Liver (tissue), 9 donors: Measurements from ENCODE around the gene MYH11. TPM values are rescaled to one million over a fixed set of nuclear protein-coding genes. Genes with fewer than 3 reads are reported as not detected.

Experiments used
- DNase-seq: peaks from one replicate; pipeline ENCODE4 v3.0.0-alpha.2; 2017; ENCODE audit warnings: low spot score
- H3K27ac ChIP-seq, 2 donors: one replicate each; pipeline ENCODE4 v1.7.0; 2013; ENCODE audit warnings: inconsistent platforms in 2 of 2, low read length in 2 of 2, control low read depth in 1 of 2, low read depth in 1 of 2, mild to moderate bottlenecking in 1 of 2
- H3K27me3 ChIP-seq, 4 donors: one replicate each; pipeline versions ENCODE4 v1.6.1 to v1.7.0; 2013; ENCODE audit warnings: low read length in 3 of 4, inconsistent platforms in 1 of 4, mild to moderate bottlenecking in 1 of 4, moderate library complexity in 1 of 4; ENCODE audit not compliant: control insufficient read depth in 4 of 4, insufficient read depth in 4 of 4
- H3K36me3 ChIP-seq, 4 donors: one replicate each; pipeline versions ENCODE4 v1.6.1 to v1.7.0; 2013; ENCODE audit warnings: low read length in 3 of 4, mild to moderate bottlenecking in 3 of 4, low read depth in 1 of 4, moderate library complexity in 1 of 4; ENCODE audit not compliant: control insufficient read depth in 4 of 4, insufficient read depth in 3 of 4
- H3K4me1 ChIP-seq, 4 donors: one replicate each; pipeline versions ENCODE4 v1.6.1 to v1.7.0; 2013; ENCODE audit warnings: low read length in 3 of 4, mild to moderate bottlenecking in 3 of 4, moderate library complexity in 1 of 4; ENCODE audit not compliant: control insufficient read depth in 4 of 4, insufficient read depth in 4 of 4
- H3K4me3 ChIP-seq, 3 donors: one replicate each; pipeline versions ENCODE4 v1.6.1 to v1.7.0; 2013; ENCODE audit warnings: low read length in 3 of 3, control low read depth in 1 of 3, low read depth in 1 of 3, mild to moderate bottlenecking in 1 of 3
- H3K9ac ChIP-seq, 2 donors: one replicate each; pipeline ENCODE4 v1.7.0; 2013; ENCODE audit warnings: low read length in 2 of 2, mild to moderate bottlenecking in 2 of 2, moderate library complexity in 2 of 2, control low read depth in 1 of 2, low read depth in 1 of 2
- H3K9me3 ChIP-seq, 4 donors: one replicate each; pipeline versions ENCODE4 v1.6.1 to v1.7.0; 2013; ENCODE audit warnings: low read length in 3 of 4; ENCODE audit not compliant: control insufficient read depth in 4 of 4
- ATF3 ChIP-seq: IDR thresholded peaks from 2 replicates; pipeline ENCODE4 v1.6.1; 2016; ENCODE audit warnings: antibody characterized with exemption
- CTCF ChIP-seq: fragments of 150-350 bp; IDR thresholded peaks from 2 replicates; pipeline ENCODE4 v1.5.1; 2017; ENCODE audit warnings: improper control_type of control experiment, low read depth, low read length; ENCODE audit not compliant: missing input control
- EGR1 ChIP-seq, 2 donors: IDR thresholded peaks; 2 replicates each; pipeline ENCODE4 v1.6.1; 2016 to 2018; ENCODE audit warnings: antibody characterized with exemption in 2 of 2, low read depth in 2 of 2
- FOXA1 ChIP-seq: IDR thresholded peaks from 2 replicates; pipeline ENCODE4 v1.6.1; 2016; ENCODE audit warnings: antibody characterized with exemption
- FOXA2 ChIP-seq: IDR thresholded peaks from 2 replicates; pipeline ENCODE4 v1.6.1; 2016; ENCODE audit warnings: antibody characterized with exemption
- GABPA ChIP-seq, 2 donors: IDR thresholded peaks in 1 of 2; conservative IDR thresholded peaks in 1 of 2; 2 replicates each; pipeline ENCODE4 v1.6.1; 2016; ENCODE audit warnings: antibody characterized with exemption in 2 of 2, mild to moderate bottlenecking in 1 of 2, moderate library complexity in 1 of 2
- HNF4A ChIP-seq, 2 donors: conservative IDR thresholded peaks; 2 replicates each; pipeline ENCODE4 v1.6.1; 2016; ENCODE audit warnings: antibody characterized with exemption in 2 of 2, mild to moderate bottlenecking in 2 of 2
- HNF4G ChIP-seq: IDR thresholded peaks from 2 replicates; pipeline ENCODE4 v1.6.1; 2016; ENCODE audit warnings: antibody characterized with exemption
- JUND ChIP-seq, 2 donors: IDR thresholded peaks; 2 replicates each; pipeline ENCODE4 v1.6.1; 2016; ENCODE audit warnings: antibody characterized with exemption in 2 of 2
- MAX ChIP-seq: IDR thresholded peaks from 2 replicates; pipeline ENCODE4 v1.6.1; 2016; ENCODE audit warnings: antibody characterized with exemption
- NR2F2 ChIP-seq: IDR thresholded peaks from 2 replicates; pipeline ENCODE4 v1.6.1; 2016; ENCODE audit warnings: antibody characterized with exemption
- RAD21 ChIP-seq, 2 donors: IDR thresholded peaks; 2 replicates each; pipeline ENCODE4 v1.6.1; 2016; ENCODE audit warnings: antibody characterized with exemption in 2 of 2, mild to moderate bottlenecking in 2 of 2
- REST ChIP-seq: IDR thresholded peaks from 2 replicates; pipeline ENCODE4 v1.6.1; 2016; ENCODE audit warnings: antibody characterized with exemption, mild to moderate bottlenecking
- RXRA ChIP-seq, 2 donors: IDR thresholded peaks; 2 replicates each; pipeline ENCODE4 v1.6.1; 2017 to 2018; ENCODE audit warnings: antibody characterized with exemption in 2 of 2, mild to moderate bottlenecking in 1 of 2
- TAF1 ChIP-seq: conservative IDR thresholded peaks from 2 replicates; pipeline ENCODE4 v1.6.1; 2016; ENCODE audit warnings: antibody characterized with exemption, mild to moderate bottlenecking
- YY1 ChIP-seq: IDR thresholded peaks from 2 replicates; pipeline ENCODE4 v1.6.1; 2016; ENCODE audit warnings: antibody characterized with exemption, mild to moderate bottlenecking
- ZBTB33 ChIP-seq: IDR thresholded peaks from 2 replicates; pipeline ENCODE4 v1.6.1; 2016; ENCODE audit warnings: antibody characterized with exemption
- WGBS: extraction: QIAGEN DNeasy Blood & Tissue Kit; methylation state at CpG from one replicate; pipeline ENCODE4 v1.1.7; 2013; 5-methylcytosine and 5-hydroxymethylcytosine counted together
- polyA plus RNA-seq, 2 donors: library from polyadenylated mRNA; stranded (reverse) in 1 of 2; unstranded in 1 of 2; fragments of 200-250 nt in 1 of 2; fragments of >200 nt in 1 of 2; fragmentation: Nextera tagmentation in 1 of 2; extraction: Ambion mirVana in 1 of 2; gene quantifications; one replicate each; pipeline versions ENCODE4 v1.2.1 to v1.2.3, GENCODE V29; 2013 to 2015
- total RNA-seq, 2 donors: library from RNA; depleted of rRNA; stranded (reverse); fragments of >200 nt; gene quantifications; one replicate each; pipeline ENCODE4 v1.2.3, GENCODE V29; 2014
- donor health status: healthy.
- donor health status: healthy.
- donor health status: healthy.
- donor health status: healthy.
- donor health status: healthy.

MYH11 gene
- total and polyA plus RNA-seq, 4 donors: 0.51 to 33.7 (median 4.0) TPM

- Histone ChIP-seq H3K4me3 (no peak overlapping the region), H3K9ac (no peak overlapping the region), H3K4me1 (no peaks in the 10 kb centered on the region), H3K27ac (no peak overlapping the region), H3K9me3 (no peaks in the 10 kb centered on the region), H3K27me3 (no peaks in the 10 kb centered on the region), H3K36me3 (no peaks in the 10 kb centered on the region)
- no peak for TF ChIP-seq CTCF
- TF ChIP-seq ATF3: no peak
- no peak for TF ChIP-seq HNF4A (conservative IDR thresholded peaks at IDR 0.05)
- TF ChIP-seq EGR1 (IDR thresholded peaks at IDR 0.05; ENCODE audit: low read depth in 2 of 2): no peak
- TF ChIP-seq FOXA1: no peak
- TF ChIP-seq RAD21 (IDR thresholded peaks at IDR 0.05): no peak
- TF ChIP-seq HNF4G: no peak
- TF ChIP-seq GABPA (IDR thresholded peaks at IDR 0.05 in 1 of 2, conservative IDR thresholded peaks at IDR 0.05 in 1 of 2): no peak
- TF ChIP-seq FOXA2: no peak
- TF ChIP-seq NR2F2: no peak
- TF ChIP-seq JUND (IDR thresholded peaks at IDR 0.05): no peak
- TF ChIP-seq REST: no peak
- no peak for TF ChIP-seq TAF1
- TF ChIP-seq ZBTB33: no peak
- TF ChIP-seq RXRA (IDR thresholded peaks at IDR 0.05): no peak
- no peak for DNase-seq
- WGBS: 85% methylated on average over 11 of the region's 11 CpGs
These were observed 84.1 kb downstream of the MYH11 start for GRCh38 chr16:15772579-15773293.

GRCh38 chr16:15771694-15772093 lies 85.1 kb downstream of the MYH11 start:
- no peaks in the 10 kb centered on the region for H3K4me1 ChIP-seq
- H3K9me3 ChIP-seq: no peaks in the 10 kb centered on the region
- TF ChIP-seq HNF4G (no peak), FOXA1 (no peak), MAX (no peak), YY1 (no peak), FOXA2 (no peak), CTCF (no peak), RXRA (IDR thresholded peaks at IDR 0.05) (no peak), RAD21 (IDR thresholded peaks at IDR 0.05) (no peak), ATF3 (no peak), EGR1 (IDR thresholded peaks at IDR 0.05; ENCODE audit: low read depth in 2 of 2) (no peak)
- H3K9ac ChIP-seq: no peak overlapping the region
- WGBS: 84% methylated on average over 7 of the region's 7 CpGs
- H3K36me3 ChIP-seq: no peaks in the 10 kb centered on the region
- no peak overlapping the region for H3K4me3 ChIP-seq
- no peak overlapping the region for H3K27ac ChIP-seq
- H3K27me3 ChIP-seq: no peaks in the 10 kb centered on the region
- DNase-seq: no peak
